A549 treated with ZK216348 at 1 μM for 4 hours (cell line): Measurements from ENCODE around the gene MEGF9. TPM values are rescaled to one million over a fixed set of nuclear protein-coding genes. Genes with fewer than 3 reads are reported as not detected.

Source experiments
- total RNA-seq: library from RNA; stranded (reverse); fragments of 200-300 nt; extraction: Qiagen RNA extraction; gene quantifications from 5 replicates; pipeline ENCODE4 v1.2.3, GENCODE V29; 2022; ENCODE audit warnings: low read depth

The MEGF9 gene
- 15.8 to 28.4 TPM (median 26.3 TPM) in 5 replicates for total RNA-seq

GRCh38 chr9:120714088-120714845, at the start of gene MEGF9:
Gene MEGF9 (minus strand): TSS chr9:120714470. CDS start chr9:120714358, 112 bp downstream.

GRCh38 chr9:120580051-120580896, 134.0 kb downstream of the MEGF9 start, which contains the start of gene CDK5RAP2:
Gene CDK5RAP2 (minus strand): TSS chr9:120580167. CDS start chr9:120579978, 189 bp downstream.

Other genes starting within 250 kb of the MEGF9 start
- 29.8 to 32.5 TPM (median 30.8 TPM) in 5 replicates for gene CDK5RAP2, start 134.3 kb downstream of the MEGF9 start, total RNA-seq
- 38.7 to 41.1 TPM (median 40.2 TPM) in 5 replicates for gene FBXW2, start 78.9 kb upstream of the MEGF9 start, total RNA-seq
- gene PSMD5, start 128.5 kb upstream of the MEGF9 start, total RNA-seq: 27.5 to 32.7 TPM (median 29.4 TPM) in 5 replicates
- 80.2 to 138 TPM (median 115 TPM) in 5 replicates for gene PHF19, start 162.7 kb upstream of the MEGF9 start, total RNA-seq
- gene TRAF1, start 212.3 kb upstream of the MEGF9 start, total RNA-seq: 2.1 to 4.2 TPM (median 3.2 TPM) in 5 replicates